HepG2 (cell line): ENCODE results near the gene MCFD2. TPM values are rescaled to one million over a fixed set of nuclear protein-coding genes. Genes with fewer than 3 reads are reported as not detected.

ENCODE experiments used
- AHR ChIP-seq: IDR thresholded peaks from 2 replicates; pipeline ENCODE4 v1.6.1; 2018; ENCODE audit warnings: missing genetic modification reagents, missing compliant biosample characterization
- ATF7-NPFF ChIP-seq: sonication (generic); formaldehyde crosslinking; IDR thresholded peaks from 2 replicates; pipeline ENCODE4 v1.8.1; 2023; ENCODE audit warnings: mild to moderate bottlenecking, low read depth, missing genetic modification reagents, moderate library complexity
- HIC2 ChIP-seq: sonication (generic); formaldehyde crosslinking; IDR thresholded peaks from 2 replicates; pipeline ENCODE4 v1.9.0; 2022; ENCODE audit warnings: low read depth, missing genetic modification reagents
- MYNN ChIP-seq: sonication (generic); formaldehyde crosslinking; IDR thresholded peaks from 2 replicates; pipeline ENCODE4 v1.4.0; 2020; ENCODE audit warnings: mild to moderate bottlenecking, low read depth, missing genetic modification reagents
- RBM39 ChIP-seq: fragments of 200-400 bp; formaldehyde crosslinking; IDR thresholded peaks from one replicate; pipeline ENCODE4 v1.6.1; 2018; ENCODE audit warnings: antibody characterized with exemption, mild to moderate bottlenecking, low read depth, low read length; ENCODE audit not compliant: poor library complexity, severe bottlenecking
- RFX3 ChIP-seq: IDR thresholded peaks from 2 replicates; pipeline ENCODE4 v1.6.1; 2016; ENCODE audit warnings: missing biosample characterization, missing genetic modification reagents
- SKIL ChIP-seq: sonication (generic); formaldehyde crosslinking; IDR thresholded peaks from 2 replicates; pipeline ENCODE4 v1.8.0; 2022; ENCODE audit warnings: missing genetic modification reagents, mild to moderate bottlenecking, moderate library complexity, borderline replicate concordance
- STAG1 ChIP-seq: sonication (generic); formaldehyde crosslinking; IDR thresholded peaks from 2 replicates; pipeline ENCODE4 v1.4.0; 2020; ENCODE audit warnings: missing genetic modification reagents
- STAT6 ChIP-seq: sonication (generic); formaldehyde crosslinking; IDR thresholded peaks from 2 replicates; pipeline ENCODE4 v1.4.0; 2020; ENCODE audit warnings: missing genetic modification reagents, mild to moderate bottlenecking, borderline replicate concordance
- THAP11 ChIP-seq: IDR thresholded peaks from 2 replicates; pipeline ENCODE4 v1.6.1; 2016; ENCODE audit warnings: missing biosample characterization, missing genetic modification reagents
- TRIM22 ChIP-seq: fragments of 450-650 bp; IDR thresholded peaks from 2 replicates; pipeline ENCODE4 v1.6.1; 2017
- ZBTB7B ChIP-seq: sonication (generic); formaldehyde crosslinking; IDR thresholded peaks from 2 replicates; pipeline ENCODE4 v1.4.0; 2020; ENCODE audit warnings: missing genetic modification reagents
- ZFP36 ChIP-seq: fragments of 150-350 bp; IDR thresholded peaks from 2 replicates; pipeline ENCODE4 v1.6.1; 2018; ENCODE audit warnings: borderline replicate concordance, low read length, low read depth; ENCODE audit not compliant: partially characterized antibody
- ZNF30 ChIP-seq: sonication (generic); formaldehyde crosslinking; IDR thresholded peaks from 2 replicates; pipeline ENCODE4 v1.5.0; 2020; ENCODE audit warnings: mild to moderate bottlenecking, missing genetic modification reagents
- ZNF605 ChIP-seq: sonication (generic); formaldehyde crosslinking; IDR thresholded peaks from 2 replicates; pipeline ENCODE4 v1.8.0; 2022; ENCODE audit warnings: mild to moderate bottlenecking, missing genetic modification reagents
- polyA plus RNA-seq, 8 experiments: library from polyadenylated mRNA; depleted of rRNA in 3 of 8; stranded (reverse) in 7 of 8; unstranded in 1 of 8; fragments of >200 nt; fragmentation: Illumina TruSeq in 4 of 8; extraction: Trizol in 4 of 8; gene quantifications; 2 replicates each; pipeline versions ENCODE4 v1.2.1 to v1.2.3, GENCODE V29; 2011 to 2016; ENCODE audit warnings: low read depth in 4 of 8, missing spikeins in 1 of 8, mixed read lengths in 1 of 8; ENCODE audit not compliant: insufficient read depth in 1 of 8
- total RNA-seq, 5 experiments: library from RNA; depleted of rRNA; stranded (reverse); fragments of >200 nt; fragmentation: Illumina TruSeq; extraction: Trizol; gene quantifications; 2 replicates each; pipeline ENCODE4 v1.2.3, GENCODE V29; 2016; ENCODE audit warnings: low read depth in 1 of 5
- TF ChIP-seq, protein P1 (sequence below): sonication (generic); formaldehyde crosslinking; conservative IDR thresholded peaks from 2 replicates; pipeline ENCODE4 v1.8.0; 2022; ENCODE audit warnings: low read depth, missing genetic modification reagents
- TF ChIP-seq, protein P2 (sequence below): sonication (generic); formaldehyde crosslinking; IDR thresholded peaks from 2 replicates; pipeline ENCODE4 v1.4.0; 2020; ENCODE audit warnings: missing genetic modification reagents

The MCFD2 gene
- total and polyA plus RNA-seq, 2 of the 13 experiments (the other 11 are each of a cell fraction or from before 2014, with no cell fraction given): 183 to 232 TPM

DNA sequence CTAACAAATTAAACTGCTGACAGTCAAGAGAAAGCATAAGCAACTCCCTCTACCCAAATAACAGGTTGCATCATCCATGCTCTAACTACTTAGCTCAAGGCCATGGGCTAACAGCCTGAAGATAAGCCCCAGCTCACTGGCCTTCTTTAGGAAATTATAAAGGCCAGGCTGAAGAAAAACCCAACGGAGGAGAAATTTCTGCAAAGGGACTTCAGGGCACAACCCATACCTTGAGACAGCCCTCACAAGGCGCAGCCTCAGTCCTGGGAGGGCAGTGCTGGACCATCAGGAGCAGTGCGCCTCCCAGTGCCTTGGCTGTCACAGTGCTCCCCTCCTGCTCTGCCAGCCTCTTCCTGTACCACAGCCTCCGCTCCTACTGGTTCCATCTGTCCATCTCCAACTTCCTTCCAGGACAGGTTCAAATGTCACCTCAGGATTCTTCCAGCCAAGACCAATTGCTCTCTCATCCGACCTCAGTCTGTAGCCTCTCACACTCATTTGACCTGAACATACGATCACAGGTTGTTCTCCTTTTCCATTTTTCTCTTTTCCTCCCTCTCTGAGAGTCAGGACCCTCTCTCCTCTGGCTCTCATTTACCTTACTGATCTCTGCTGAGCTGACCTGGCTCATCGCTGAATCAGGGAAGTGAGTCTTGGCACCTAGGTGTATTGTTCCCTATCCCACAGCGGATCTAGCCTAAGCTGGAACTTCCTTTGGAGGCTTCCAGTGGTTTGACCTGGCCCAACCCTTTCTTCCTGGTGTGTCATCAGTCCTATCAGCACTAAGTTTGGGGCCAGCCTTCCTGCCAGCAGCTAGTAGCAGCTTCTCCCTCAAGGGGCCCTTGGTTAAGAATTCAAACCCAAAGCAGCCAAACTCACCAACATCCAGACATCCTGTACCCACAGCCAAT lies 1.9 kb downstream of the MCFD2 start (continued):
- TF ChIP-seq TRIM22 (no peak), THAP11 (CRISPR knock-in tag) (peak; percentile 50; the same call in 1 of the 2 replicates), STAG1 (CRISPR knock-in tag) (peak; percentile 53), STAT6 (no peak), HIC2 (0 out of 2 replicates have a peak, but pooled peaks have one; percentile 31), ZNF605 (CRISPR knock-in tag) (peak; percentile 63), MYNN (CRISPR knock-in tag) (no peak; the same call in 1 of the 2 replicates), SKIL (CRISPR knock-in tag) (no peak), AHR (CRISPR knock-in tag) (0 out of 2 replicates have a peak, but pooled peaks have one; percentile 21), RBM39 (no peak), ZBTB7B (no peak), RFX3 (CRISPR knock-in tag) (no peak), ZNF30 (CRISPR knock-in tag) (no peak), ATF7-NPFF (CRISPR knock-in tag) (no peak), ZFP36 (no peak)
- TF ChIP-seq, protein P1, sequence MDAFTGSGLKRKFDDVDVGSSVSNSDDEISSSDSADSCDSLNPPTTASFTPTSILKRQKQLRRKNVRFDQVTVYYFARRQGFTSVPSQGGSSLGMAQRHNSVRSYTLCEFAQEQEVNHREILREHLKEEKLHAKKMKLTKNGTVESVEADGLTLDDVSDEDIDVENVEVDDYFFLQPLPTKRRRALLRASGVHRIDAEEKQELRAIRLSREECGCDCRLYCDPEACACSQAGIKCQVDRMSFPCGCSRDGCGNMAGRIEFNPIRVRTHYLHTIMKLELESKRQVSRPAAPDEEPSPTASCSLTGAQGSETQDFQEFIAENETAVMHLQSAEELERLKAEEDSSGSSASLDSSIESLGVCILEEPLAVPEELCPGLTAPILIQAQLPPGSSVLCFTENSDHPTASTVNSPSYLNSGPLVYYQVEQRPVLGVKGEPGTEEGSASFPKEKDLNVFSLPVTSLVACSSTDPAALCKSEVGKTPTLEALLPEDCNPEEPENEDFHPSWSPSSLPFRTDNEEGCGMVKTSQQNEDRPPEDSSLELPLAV (CRISPR knock-in tag): no peak
- TF ChIP-seq, protein P2, sequence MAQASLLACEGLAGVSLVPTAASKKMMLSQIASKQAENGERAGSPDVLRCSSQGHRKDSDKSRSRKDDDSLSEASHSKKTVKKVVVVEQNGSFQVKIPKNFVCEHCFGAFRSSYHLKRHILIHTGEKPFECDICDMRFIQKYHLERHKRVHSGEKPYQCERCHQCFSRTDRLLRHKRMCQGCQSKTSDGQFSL: no peak
